ENCODE measurements around the gene SLC6A6. TPM values are rescaled to one million over a fixed set of nuclear protein-coding genes. Genes with fewer than 3 reads are reported as not detected.

SLC6A6 gene
- total RNA-seq, 4 donors from 2014 or later: 35.7 to 75.2 (median 56.4) TPM

- no peak for DNase-seq (ENCODE audit: low spot score)
- no peak for TF ChIP-seq CTCF (IDR thresholded peaks at IDR 0.05)
- ATAC-seq (ENCODE audit: low FRiP score): no peak
Measured at GRCh38 chr3:14524920-14525660, 122.7 kb downstream of the SLC6A6 start.

- no peak for DNase-seq (ENCODE audit: low spot score)
- peak; percentile 70 for ATAC-seq (ENCODE audit: low FRiP score)
- TF ChIP-seq CTCF (IDR thresholded peaks at IDR 0.05): no peak
Measured at GRCh38 chr3:14525685-14526631, 123.6 kb downstream of the SLC6A6 start.

DNA sequence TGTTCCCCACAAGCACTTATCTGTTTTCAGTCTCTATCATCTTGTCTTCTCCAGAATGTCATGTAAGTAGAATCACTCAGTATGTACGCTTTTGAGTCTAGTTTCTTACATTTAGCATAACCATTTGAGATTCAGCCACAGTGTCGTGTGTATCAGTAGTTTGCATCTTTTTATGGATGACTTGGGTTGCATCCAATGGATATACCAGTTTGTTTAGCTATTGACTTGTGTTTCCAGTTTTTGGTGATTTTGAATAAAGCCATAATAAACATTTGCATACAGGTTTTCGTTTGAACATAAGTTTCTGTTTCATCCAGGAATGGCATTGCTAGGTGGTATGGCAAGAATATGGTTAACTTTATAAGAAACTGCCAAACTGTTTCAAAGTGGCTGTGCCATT, 125.7 kb downstream of the SLC6A6 start:
- no peak for TF ChIP-seq CTCF (IDR thresholded peaks at IDR 0.05)
- DNase-seq (ENCODE audit: low spot score) (no peak), ATAC-seq (ENCODE audit: low FRiP score) (no peak)

DNA sequence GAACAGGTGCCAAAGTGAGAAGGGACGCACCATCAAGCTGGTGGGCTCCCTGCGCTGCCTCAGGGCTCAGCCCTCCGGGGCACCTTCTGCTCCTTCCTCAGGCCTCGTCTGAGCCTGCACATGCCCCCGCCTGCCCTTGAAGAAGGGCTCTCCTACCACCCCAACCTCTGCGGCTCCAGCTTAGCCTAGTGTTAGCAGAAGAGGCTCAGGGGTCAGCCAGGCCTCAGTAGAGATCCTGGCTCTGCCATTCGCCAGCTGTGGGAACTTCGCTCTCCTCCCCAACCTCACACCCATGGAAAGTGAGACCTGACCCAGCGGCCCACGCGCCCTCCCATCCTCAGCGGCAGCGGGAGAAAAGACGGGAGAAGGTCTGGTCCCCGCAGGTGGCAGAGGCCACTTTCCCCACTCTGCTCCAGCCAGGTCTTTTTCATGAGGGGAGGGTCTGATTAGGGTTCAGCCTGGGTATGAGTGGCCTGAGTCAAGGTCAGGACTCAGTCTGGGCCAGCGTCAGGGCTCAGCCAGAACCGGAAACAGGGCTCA, 129.5 kb downstream of the SLC6A6 start:
- DNase-seq (ENCODE audit: low spot score): no peak
- ATAC-seq (ENCODE audit: low FRiP score): no peak
- no peak for TF ChIP-seq CTCF (IDR thresholded peaks at IDR 0.05)

GRCh38 chr3:14532691-14533456, 130.5 kb downstream of the SLC6A6 start:
- no peak for TF ChIP-seq CTCF (IDR thresholded peaks at IDR 0.05)
- peak; percentile 34 for DNase-seq (ENCODE audit: low spot score)
- peak; percentile 97 for ATAC-seq (ENCODE audit: low FRiP score)

DNA sequence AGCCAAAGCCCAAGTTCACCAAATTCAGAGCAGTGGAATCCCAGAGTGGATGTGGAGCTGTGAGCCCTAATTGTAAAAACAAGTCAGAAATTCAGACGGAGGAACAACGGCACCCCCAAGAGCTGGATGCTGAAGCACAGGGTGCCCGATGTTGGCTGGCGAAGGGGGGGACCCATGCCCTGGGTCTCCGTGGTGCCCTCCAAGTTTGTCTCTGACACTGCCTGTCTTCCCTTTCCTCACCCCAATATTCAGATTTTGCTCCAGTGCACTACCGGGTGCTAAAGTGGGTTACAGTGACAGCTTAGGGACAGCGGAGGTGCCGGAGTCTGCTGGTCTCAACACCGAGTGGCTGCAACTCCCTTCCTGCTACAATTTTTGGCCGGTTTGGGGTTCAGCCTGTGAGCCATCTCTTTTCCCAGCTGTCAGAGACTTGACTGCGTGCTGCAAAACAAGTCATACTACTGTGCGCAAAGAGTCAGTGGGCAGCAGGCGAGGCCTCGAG, 131.1 kb downstream of the SLC6A6 start:
- DNase-seq (ENCODE audit: low spot score) (no peak), ATAC-seq (ENCODE audit: low FRiP score) (no peak)
- TF ChIP-seq CTCF (IDR thresholded peaks at IDR 0.05): no peak

All from omental fat pad (tissue), 4 donors.